Heart left ventricle (tissue), 13 donors: ENCODE data around the gene MUC4.

ENCODE experiments used
- CTCF ChIP-seq, 12 donors: fragments of 200-600 bp; sonication (generic) in 4 of 12; IDR thresholded peaks; one replicate each; pipeline versions ENCODE4 v1.5.0 to v1.8.0; 2018 to 2022; ENCODE audit warnings: antibody characterized with exemption in 12 of 12, mild to moderate bottlenecking in 5 of 12
- POLR2A ChIP-seq, 2 donors: fragments of 450-650 bp; IDR thresholded peaks; one replicate each; pipeline ENCODE4 v1.6.1; 2017; ENCODE audit warnings: antibody characterized with exemption in 2 of 2, mild to moderate bottlenecking in 2 of 2, moderate library complexity in 2 of 2
- donor health status: ischemic (EF 13 %, LVEDD 7.1; RV severe dilation, severe dysfunction).
- donor health status: DM: no; HTN: yes; CAD: no.
- donor health status: DM: no; HTN: no; CAD: no.
- donor health status: ischemic (EF 25% LVEDD 6.9; RV normal size, moderate dysfunction).
- donor health status: ischemic (EF 25% LVEDD 5.7; RV mildly dilated, moderate dysfunction).
- donor health status: ischemic (EF 35%, LVEDD 5.7; RV mildly dilated, moderate dysfunction).
- donor health status: nonischemic (EF 11% LVEDD 7.7; RV severe dilation, severe dysfunction).
- donor health status: DM: yes; HTN: yes; CAD: no.
- donor health status: PGD.
- donor health status: ischemic (EF 29% LVEDD 5.4; RV normal size, mild dysfunction).
- donor health status: nonischemic (EF 23%, LVEDD 6.1; RV moderate dilation, normal function).

GRCh38 chr3:195698325-195698646 is 113.4 kb downstream of the MUC4 start:
- TF ChIP-seq POLR2A (IDR thresholded peaks at IDR 0.05) (no peak), CTCF (IDR thresholded peaks at IDR 0.05) (no peak)
